HEK293T (cell line): ENCODE measurements around the gene C5orf22.
A peak's percentile ranks its signal among the peaks of the same experiment; 100 is the strongest.

Experiments used
- CTCF ChIA-PET: fragments of 350-600 bp; formaldehyde crosslinking; extraction: SDS; loops from one replicate; lab custom pipeline; 2021; ENCODE audit warnings: antibody characterized with exemption, inconsistent platforms; lab: Yijun Ruan, JAX
- POLR2A ChIA-PET: fragments of 350-600 bp; formaldehyde crosslinking; extraction: SDS; loops from one replicate; lab custom pipeline; 2020; ENCODE audit warnings: antibody characterized with exemption, inconsistent platforms; lab: Yijun Ruan, JAX
- DNase-seq: peaks from one replicate; pipeline ENCODE4 v3.0.0; 2012; ENCODE audit warnings: mixed read lengths; ENCODE audit errors: extremely low spot score
- ARNT ChIP-seq: fragments of 450-650 bp; IDR thresholded peaks from 2 replicates; pipeline ENCODE4 v1.6.1; 2017; ENCODE audit warnings: mild to moderate bottlenecking
- BHLHE40 ChIP-seq: fragments of 450-650 bp; IDR thresholded peaks from 2 replicates; pipeline ENCODE4 v1.6.1; 2016; ENCODE audit warnings: mild to moderate bottlenecking, moderate library complexity, borderline replicate concordance
- CTBP1 ChIP-seq: fragments of 450-650 bp; IDR thresholded peaks from 2 replicates; pipeline ENCODE4 v1.6.1; 2016; ENCODE audit warnings: borderline replicate concordance
- ELF4 ChIP-seq: fragments of 450-650 bp; IDR thresholded peaks from 2 replicates; pipeline ENCODE4 v1.6.1; 2017; ENCODE audit warnings: antibody characterized with exemption
- FOXA1 ChIP-seq: fragments of 450-650 bp; IDR thresholded peaks from 2 replicates; pipeline ENCODE4 v1.6.1; 2016; ENCODE audit warnings: mild to moderate bottlenecking
- FOXK2 ChIP-seq: fragments of 450-650 bp; IDR thresholded peaks from 2 replicates; pipeline ENCODE4 v1.6.1; 2016; ENCODE audit warnings: mild to moderate bottlenecking
- FOXM1 ChIP-seq: fragments of 450-650 bp; IDR thresholded peaks from 2 replicates; pipeline ENCODE4 v1.6.1; 2017; ENCODE audit warnings: mild to moderate bottlenecking, borderline replicate concordance
- HDGF ChIP-seq: fragments of 450-650 bp; IDR thresholded peaks from 2 replicates; pipeline ENCODE4 v1.6.1; 2017; ENCODE audit warnings: antibody characterized with exemption, borderline replicate concordance
- L3MBTL2 ChIP-seq: fragments of 450-650 bp; conservative IDR thresholded peaks from 2 replicates; pipeline ENCODE4 v1.6.1; 2016; ENCODE audit warnings: mild to moderate bottlenecking
- LEF1 ChIP-seq: fragments of 450-650 bp; IDR thresholded peaks from 2 replicates; pipeline ENCODE4 v1.6.1; 2017; ENCODE audit warnings: mild to moderate bottlenecking, borderline replicate concordance
- NFRKB ChIP-seq: fragments of 450-650 bp; IDR thresholded peaks from 2 replicates; pipeline ENCODE4 v1.6.1; 2016; ENCODE audit warnings: mild to moderate bottlenecking, moderate library complexity
- PKNOX1 ChIP-seq: fragments of 450-650 bp; IDR thresholded peaks from 2 replicates; pipeline ENCODE4 v1.6.1; 2016
- SP1 ChIP-seq: fragments of 450-650 bp; IDR thresholded peaks from 2 replicates; pipeline ENCODE4 v1.6.1; 2017
- SUZ12 ChIP-seq: fragments of 450-650 bp; IDR thresholded peaks from 2 replicates; pipeline ENCODE4 v1.6.1; 2016; ENCODE audit warnings: mild to moderate bottlenecking
- TARDBP ChIP-seq: fragments of 450-650 bp; IDR thresholded peaks from 2 replicates; pipeline ENCODE4 v1.6.1; 2016
- ZNF384 ChIP-seq: fragments of 450-650 bp; IDR thresholded peaks from 2 replicates; pipeline ENCODE4 v1.6.1; 2016

C5orf22 gene

GRCh38 chr5:31531888-31532547 is at the start of gene C5orf22, which contains the start of gene DROSHA:
Gene C5orf22 (plus strand): TSS chr5:31532301. CDS start chr5:31532393, 92 bp downstream.
Gene DROSHA (minus strand): TSS chr5:31532093. CDS start chr5:31529059, 3,034 bp downstream.
- 0 out of 2 replicates have a peak, but pooled peaks have one; percentile 13 for TF ChIP-seq L3MBTL2
- TF ChIP-seq PKNOX1 = peak; percentile 98
- no peak for TF ChIP-seq SP1
- ChIA-PET CTCF (interaction anchor here (0.6 to 1.4 kb wide), 3 partner anchors 10 to 941 kb away, joined by 3 to 5 read pairs (median 4); no protein-coding TSS in a partner anchor), POLR2A (interaction anchor here (0.6 to 2.2 kb wide), 17 partner anchors 8 to 106 kb away, joined by 3 to 23 read pairs (median 3); partner anchors contain the start of gene PDZD2)
- DNase-seq = peak; percentile 90

DNA sequence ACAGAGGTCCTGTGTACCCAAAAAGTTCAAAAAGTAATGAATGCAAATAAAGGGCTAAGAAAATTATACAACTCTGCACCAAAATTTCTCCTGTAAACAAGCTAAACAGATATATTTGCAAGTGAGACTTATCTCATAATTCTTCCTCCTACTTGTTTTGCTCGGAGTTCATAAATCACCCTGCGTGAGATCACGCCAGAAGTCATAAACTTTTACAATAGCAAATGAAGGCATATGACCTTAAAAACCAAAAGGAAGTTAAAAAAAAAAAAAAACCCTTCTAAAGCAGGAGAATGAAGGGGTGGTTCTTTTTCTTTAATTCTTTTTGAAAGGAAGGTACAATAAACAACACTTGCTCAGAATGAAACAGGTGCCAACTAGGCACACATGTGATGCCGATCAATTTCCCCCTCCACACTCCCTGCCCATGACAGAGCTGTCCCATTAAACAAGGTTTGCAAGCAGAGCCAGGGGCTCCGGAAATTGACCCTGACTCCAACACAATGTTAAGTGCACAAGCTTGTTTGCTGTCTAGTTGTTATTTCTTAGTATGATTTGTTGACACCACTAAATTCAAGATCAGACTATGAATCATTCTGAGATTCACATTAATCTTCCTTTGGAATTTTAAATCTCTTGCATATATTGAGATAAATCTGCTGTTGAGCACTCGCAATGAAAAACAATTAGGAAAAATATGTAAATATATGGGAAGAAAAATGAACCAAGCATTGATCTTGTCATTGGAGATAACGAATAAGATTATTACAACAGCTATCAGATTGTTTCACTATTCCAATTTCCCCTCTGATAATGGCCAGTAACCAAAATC is 46.5 kb upstream of the C5orf22 start:
- no peak for DNase-seq
- CTCF ChIA-PET = interaction anchor here (0.6 kb wide), 1 partner anchor 35 kb away, joined by 5 read pairs; no protein-coding TSS in a partner anchor

DNA sequence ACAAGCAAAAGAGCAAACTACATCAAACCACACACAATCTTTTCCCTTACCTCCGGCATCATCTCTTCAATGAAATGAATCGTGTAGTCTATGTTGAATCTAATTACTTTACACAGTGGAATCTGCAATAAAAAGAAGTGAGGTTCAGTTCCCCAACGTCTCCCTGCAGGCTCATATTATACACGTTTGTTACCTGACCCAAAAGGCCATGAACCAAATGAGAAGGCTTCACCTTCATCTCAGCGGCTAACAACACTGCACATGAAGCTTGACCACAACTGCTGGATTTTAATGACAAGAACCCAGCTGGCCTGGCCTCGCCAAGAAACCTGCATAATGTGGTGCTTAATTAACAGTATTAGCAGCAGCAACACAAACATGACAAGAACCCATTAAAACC is 45.7 kb upstream of the C5orf22 start:
- POLR2A ChIA-PET = interaction anchor here (0.8 kb wide), 1 partner anchor 46 kb away, joined by 3 read pairs; the partner anchor contains the start of genes C5orf22 and DROSHA
- TF ChIP-seq CTBP1 (no peak), L3MBTL2 (no peak), BHLHE40 (no peak), TARDBP (no peak), FOXK2 (no peak), ZNF384 (no peak), LEF1 (no peak), ARNT (no peak), SP1 (no peak), FOXM1 (no peak), PKNOX1 (no peak), SUZ12 (no peak), FOXA1 (no peak), ELF4 (no peak), HDGF (no peak), NFRKB (no peak)
- CTCF ChIA-PET = no interaction called here
- DNase-seq = no peak

More for the DNA sequence above, 46.5 kb upstream of the C5orf22 start:
- TF ChIP-seq LEF1 (no peak), ZNF384 (no peak), L3MBTL2 (no peak), FOXK2 (no peak), NFRKB (no peak), ELF4 (no peak), FOXA1 (no peak), SUZ12 (no peak), FOXM1 (no peak), TARDBP (no peak), BHLHE40 (no peak), ARNT (no peak)
- POLR2A ChIA-PET = interaction anchor here (0.6 kb wide), 1 partner anchor 65 kb away, joined by 4 read pairs; no protein-coding TSS in a partner anchor

DNA sequence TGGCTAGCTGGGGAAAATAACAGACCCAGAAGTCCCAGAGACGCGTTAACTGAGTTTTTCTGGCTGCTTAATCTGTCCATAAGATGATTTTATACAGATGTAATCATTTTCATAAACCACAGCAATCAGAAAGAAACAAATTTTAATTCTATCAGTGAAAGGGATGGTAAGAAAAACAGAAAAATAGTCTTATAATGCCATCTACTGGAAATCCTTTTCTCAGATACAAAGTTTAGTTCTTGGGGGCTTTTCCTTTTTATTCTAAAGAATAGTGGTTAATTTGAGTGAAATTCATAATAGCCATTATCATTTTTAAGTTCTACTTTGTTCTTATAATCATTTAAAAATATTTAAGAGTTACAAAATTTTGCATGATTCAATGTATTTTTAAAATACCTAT is 44.6 kb upstream of the C5orf22 start:
- POLR2A ChIA-PET = interaction anchor here (0.8 kb wide), 1 partner anchor 45 kb away, joined by 3 read pairs; the partner anchor contains the start of genes C5orf22 and DROSHA

More for the DNA sequence above, 44.6 kb upstream of the C5orf22 start:
- CTCF ChIA-PET = no interaction called here
- no peak for DNase-seq
- TF ChIP-seq FOXM1 = no peak
- TF ChIP-seq FOXK2 = no peak
- TF ChIP-seq LEF1 = no peak
- no peak for TF ChIP-seq ELF4
- TF ChIP-seq NFRKB = no peak
- TF ChIP-seq BHLHE40 = no peak
- TF ChIP-seq TARDBP = no peak
- no peak for TF ChIP-seq ARNT
- no peak for TF ChIP-seq HDGF
- TF ChIP-seq CTBP1 = no peak
- no peak for TF ChIP-seq PKNOX1
- no peak for TF ChIP-seq ZNF384
- TF ChIP-seq L3MBTL2 = no peak
- no peak for TF ChIP-seq FOXA1
- no peak for TF ChIP-seq SUZ12
- no peak for TF ChIP-seq SP1
